K562 (cell line): Measurements from ENCODE around the gene SYT17. TPM values are rescaled to one million over a fixed set of nuclear protein-coding genes. Genes with fewer than 3 reads are reported as not detected.

ENCODE experiments used
- ATAC-seq: fragments of 200-7000 bp; cut with Tn5 transposase; 3 replicates; pipeline ENCODE4 v1.9.1; 2020; ENCODE audit warnings: moderate library complexity
- BruUV-seq: library from RNA; stranded (reverse); fragments of 400-500 nt; replicated peaks from 2 replicates; lab custom pipeline; 2021; lab: Mats Ljungman, UMichigan
- CTCF ChIA-PET: fragments of 300-600 bp; formaldehyde crosslinking; extraction: SDS; loops from one replicate; lab custom pipeline; 2021; ENCODE audit warnings: low intra/inter-chr PET ratio; lab: Yijun Ruan, JAX
- POLR2A ChIA-PET: fragments of 300-600, 350-650 bp; sonication (Branson Sonifier 250); formaldehyde crosslinking; extraction: SDS; loops from one replicate; lab custom pipeline; 2021; ENCODE audit warnings: antibody characterized with exemption, inconsistent platforms; lab: Yijun Ruan, JAX
- DNase-seq, 4 experiments: peaks; one replicate each; pipeline versions ENCODE4 v3.0.0 to v3.0.0-alpha.2; 2011 to 2018; ENCODE audit warnings: low spot score in 3 of 4, mixed read lengths in 3 of 4; ENCODE audit errors: extremely low read depth in 1 of 4
- FAIRE-seq: peaks from 2 replicates; lab custom pipeline; 2011; peaks lifted over from hg19 to GRCh38; lab: Jason Lieb, UNC
- H2AFZ ChIP-seq: 2 replicates; pipeline ENCODE4 v1.6.0; 2011; ENCODE audit warnings: low read depth, low read length, control low read depth, inconsistent platforms
- H3K27ac ChIP-seq: fragments of 200-600 bp; 3 replicates; pipeline ENCODE4 v1.8.0; 2011; ENCODE audit warnings: low read depth, mild to moderate bottlenecking, control low read depth, inconsistent platforms, low read length, moderate library complexity, mixed read lengths; ENCODE audit errors: extremely low read depth
- H3K27me3 ChIP-seq, 2 experiments: fragments of 300-600 bp in 1 of 2; 2 replicates in 1 of 2; 3 replicates in 1 of 2; pipeline versions ENCODE4 v1.6.0 to v1.8.0; 2011; ENCODE audit warnings: inconsistent platforms in 2 of 2, low read length in 2 of 2, mild to moderate bottlenecking in 1 of 2, mixed read lengths in 1 of 2, moderate library complexity in 1 of 2; ENCODE audit not compliant: control insufficient read depth in 2 of 2, insufficient read depth in 2 of 2
- H3K36me3 ChIP-seq: fragments of 300-600 bp; 3 replicates; pipeline ENCODE4 v1.8.0; 2011; ENCODE audit warnings: mild to moderate bottlenecking, low read length, inconsistent platforms; ENCODE audit not compliant: control insufficient read depth, insufficient read depth
- H3K4me1 ChIP-seq, 2 experiments: fragments of 200-600 bp in 1 of 2; replicated peaks in 1 of 2; 2 replicates in 1 of 2; 3 replicates in 1 of 2; pipeline versions ENCODE4 v1.5.1 to v1.8.0; 2011; ENCODE audit warnings: inconsistent platforms in 2 of 2, low read length in 2 of 2, mild to moderate bottlenecking in 1 of 2, mixed read lengths in 1 of 2, moderate library complexity in 1 of 2; ENCODE audit not compliant: control insufficient read depth in 2 of 2, insufficient read depth in 2 of 2
- H3K4me2 ChIP-seq: 2 replicates; pipeline ENCODE4 v1.6.1; 2011; ENCODE audit warnings: low read length, control low read depth, inconsistent platforms, mixed read lengths; ENCODE audit not compliant: insufficient read depth
- H3K4me3 ChIP-seq: fragments of 200-600 bp; sonication (generic), shearing (Covaris generic); 2 replicates; pipeline ENCODE4 v1.5.1; 2016; ENCODE audit warnings: control low read depth, inconsistent platforms
- H3K79me2 ChIP-seq: fragments of 200-600 bp; 3 replicates; pipeline ENCODE4 v1.8.0; 2011; ENCODE audit warnings: low read length, inconsistent platforms; ENCODE audit not compliant: control insufficient read depth, insufficient read depth
- H3K9ac ChIP-seq, 2 experiments: 2 replicates each; pipeline versions ENCODE4 v1.6.0 to v1.6.1; 2011; ENCODE audit warnings: low read depth in 2 of 2, low read length in 2 of 2, control low read depth in 1 of 2, inconsistent platforms in 1 of 2, mild to moderate bottlenecking in 1 of 2, mixed read lengths in 1 of 2; ENCODE audit not compliant: insufficient read depth in 1 of 2
- H3K9me1 ChIP-seq: one replicate; pipeline ENCODE4 v1.6.0; 2011; ENCODE audit warnings: inconsistent platforms, mild to moderate bottlenecking, low read length, moderate library complexity; ENCODE audit not compliant: control insufficient read depth, insufficient read depth
- H3K9me3 ChIP-seq: replicated peaks from 2 replicates; pipeline ENCODE4 v1.5.1; 2011; ENCODE audit warnings: low read depth, low read length, inconsistent platforms; ENCODE audit not compliant: control insufficient read depth, insufficient read depth
- H4K20me1 ChIP-seq: replicated peaks from 2 replicates; pipeline ENCODE4 v1.6.1; 2011; ENCODE audit warnings: low read length, inconsistent platforms, mixed read lengths; ENCODE audit not compliant: control insufficient read depth, insufficient read depth
- ARID4B ChIP-seq: sonication (generic); formaldehyde crosslinking; IDR thresholded peaks from 2 replicates; pipeline ENCODE4 v1.8.0; 2022; ENCODE audit warnings: mild to moderate bottlenecking, missing genetic modification reagents
- ATF7 ChIP-seq: fragments of 450-650 bp; IDR thresholded peaks from 2 replicates; pipeline ENCODE4 v1.7.1; 2014; ENCODE audit warnings: mild to moderate bottlenecking, moderate library complexity
- CEBPG ChIP-seq, 3 experiments: fragments of 200-800 bp in 1 of 3; sonication (Bioruptor generic) in 1 of 3; sonication (generic) in 1 of 3; formaldehyde crosslinking in 1 of 3; IDR thresholded peaks in 2 of 3; conservative IDR thresholded peaks in 1 of 3; 2 replicates each; pipeline versions ENCODE4 v1.6.1 to v1.8.0; 2016 to 2022; ENCODE audit warnings: missing compliant biosample characterization in 2 of 3, missing genetic modification characterization in 2 of 3, mild to moderate bottlenecking in 1 of 3, missing genetic modification reagents in 1 of 3
- DEAF1 ChIP-seq: fragments of 450-650 bp; formaldehyde crosslinking; IDR thresholded peaks from 2 replicates; pipeline ENCODE4 v1.4.0; 2020; ENCODE audit warnings: mild to moderate bottlenecking, moderate library complexity
- ETV6 ChIP-seq, 3 experiments: fragments of 150-350 bp in 1 of 3; sonication (generic) in 1 of 3; formaldehyde crosslinking in 1 of 3; IDR thresholded peaks; 2 replicates each; pipeline versions ENCODE4 v1.6.1 to v1.8.0; 2014 to 2022; ENCODE audit warnings: borderline replicate concordance in 2 of 3, low read depth in 2 of 3, antibody characterized with exemption in 1 of 3, low read length in 1 of 3, mild to moderate bottlenecking in 1 of 3, missing genetic modification reagents in 1 of 3
- KDM4B ChIP-seq, 2 experiments: fragments of 450-650 bp in 1 of 2; sonication (generic) in 1 of 2; IDR thresholded peaks; 2 replicates each; pipeline ENCODE4 v1.6.1; 2016 to 2017; ENCODE audit warnings: borderline replicate concordance in 2 of 2, antibody characterized with exemption in 1 of 2, low read depth in 1 of 2, mild to moderate bottlenecking in 1 of 2
- RBM25 ChIP-seq: fragments of 200-400 bp; formaldehyde crosslinking; IDR thresholded peaks from 2 replicates; pipeline ENCODE4 v1.6.1; 2018; ENCODE audit warnings: low read length, low read depth, moderate library complexity; ENCODE audit not compliant: severe bottlenecking
- RHOXF2B ChIP-seq: fragments of 250-450 bp; sonication (Bioruptor Pico); conservative IDR thresholded peaks from 2 replicates; pipeline ENCODE4 v1.5.1; 2021
- SMARCA4 ChIP-seq: fragments of 450-650 bp; IDR thresholded peaks from 2 replicates; pipeline ENCODE4 v1.6.1; 2016
- ZFX ChIP-seq: sonication (generic); formaldehyde crosslinking; IDR thresholded peaks from 2 replicates; pipeline ENCODE4 v1.8.0; 2022; ENCODE audit warnings: mild to moderate bottlenecking, missing genetic modification reagents, moderate library complexity
- ZNF445 ChIP-seq: fragments of 250-450 bp; sonication (Bioruptor Pico); IDR thresholded peaks from 2 replicates; pipeline ENCODE4 v1.4.0; 2020; ENCODE audit warnings: low read depth, mild to moderate bottlenecking, moderate library complexity
- ZNF589 ChIP-seq: fragments of 200-800 bp; sonication (Bioruptor generic); IDR thresholded peaks from 2 replicates; pipeline ENCODE4 v1.6.1; 2016; ENCODE audit warnings: low read depth, missing genetic modification characterization, missing compliant biosample characterization
- WGBS: fragments of 100-300 bp; shearing (Covaris generic); methylation state at CpG from one replicate; pipeline ENCODE4 v1.1.6; 2016; ENCODE audit warnings: low coverage, mixed read lengths; ENCODE audit not compliant: insufficient coverage; ENCODE audit errors: missing lambda C conversion rate; 5-methylcytosine and 5-hydroxymethylcytosine counted together
- in situ Hi-C: fragments of 300-500 bp; cut with MboI; formaldehyde crosslinking; loops from 4 replicates; pipeline ENCODE4 v1.15.0; 2018; ENCODE audit warnings: inconsistent platforms, mixed read lengths
- intact Hi-C: fragments of 100-400 bp; cut with micrococcal nuclease; formaldehyde crosslinking; loops from 2 replicates; pipeline ENCODE4 v1.14.2; 2022
- polyA plus RNA-seq, 8 experiments: library from polyadenylated mRNA; depleted of rRNA in 4 of 8; stranded (reverse) in 5 of 8; unstranded in 3 of 8; fragments of >200 nt; fragmentation: Nextera tagmentation in 2 of 8; fragmentation: Illumina TruSeq in 1 of 8; extraction: Ambion mirVana in 2 of 8; extraction: Trizol in 1 of 8; gene quantifications; 2 replicates each; pipeline versions ENCODE4 v1.2.1 to v1.2.3, GENCODE V29; 2011 to 2014; ENCODE audit warnings: inconsistent platforms in 1 of 8, missing spikeins in 1 of 8
- total RNA-seq, 7 experiments: library from RNA; depleted of rRNA in 6 of 7; stranded (reverse); fragments of >200 nt in 6 of 7; fragmentation: Illumina TruSeq in 2 of 7; extraction: Trizol in 2 of 7; gene quantifications; 2 replicates each; pipeline versions ENCODE4 v1.2.1 to v1.2.3, GENCODE V29; 2011 to 2021; ENCODE audit warnings: low replicate concordance in 1 of 7
- TF ChIP-seq, protein P1 (sequence below): fragments of 450-650 bp; formaldehyde crosslinking; IDR thresholded peaks from 2 replicates; pipeline ENCODE4 v1.4.0; 2022; ENCODE audit warnings: mild to moderate bottlenecking, moderate library complexity

The SYT17 gene
- total and polyA plus RNA-seq, 9 of the 15 experiments (the other 6 are each of a cell fraction or from before 2014, with no cell fraction given) = not detected

GRCh38 chr16:19192865-19193264, 24.8 kb downstream of the SYT17 start:
- Histone ChIP-seq H3K9ac (no peak overlapping the region), H3K9me1 (no peaks in the 10 kb centered on the region), H3K79me2 (no peaks in the 10 kb centered on the region), H4K20me1 (no peaks in the 10 kb centered on the region), H2AFZ (no peak overlapping the region), H3K36me3 (no peaks in the 10 kb centered on the region), H3K9me3 (no peaks in the 10 kb centered on the region), H3K4me1 (no peaks in the 10 kb centered on the region), H3K27me3 (peaks cover 10 to 31% of the 10 kb centered on the region in 2 experiments; a peak in 4 of 5 replicates), H3K4me3 (no peak overlapping the region), H3K4me2 (no peak overlapping the region), H3K27ac (no peak overlapping the region)
- FAIRE-seq = no peak
- intact Hi-C loops = no loop called here
- CTCF ChIA-PET = no interaction called here
- POLR2A ChIA-PET = no interaction called here
- TF ChIP-seq SMARCA4 (no peak), ZNF589 (CRISPR knock-in tag) (no peak), ARID4B (CRISPR knock-in tag) (no peak), RHOXF2B (no peak), KDM4B (IDR thresholded peaks at IDR 0.05; ENCODE audit: borderline replicate concordance in 2 of 2, low read depth in 1 of 2) (no peak), ZFX (CRISPR knock-in tag) (no peak), DEAF1 (no peak), ATF7 (no peak), CEBPG (CRISPR knock-in tag; IDR thresholded peaks at IDR 0.05) (no peak), CEBPG (tag; conservative IDR thresholded peaks at IDR 0.05 in 1 of 2, IDR thresholded peaks at IDR 0.05 in 1 of 2) (no peak), RBM25 (no peak), ETV6 (IDR thresholded peaks at IDR 0.05; ENCODE audit: borderline replicate concordance in 1 of 2, low read depth in 2 of 2, low read length in 1 of 2) (no peak), ETV6 (CRISPR knock-in tag; IDR thresholded peaks at IDR 0.05; ENCODE audit: borderline replicate concordance) (no peak), ZNF445 (CRISPR knock-in tag) (no peak)
- TF ChIP-seq, protein P1, sequence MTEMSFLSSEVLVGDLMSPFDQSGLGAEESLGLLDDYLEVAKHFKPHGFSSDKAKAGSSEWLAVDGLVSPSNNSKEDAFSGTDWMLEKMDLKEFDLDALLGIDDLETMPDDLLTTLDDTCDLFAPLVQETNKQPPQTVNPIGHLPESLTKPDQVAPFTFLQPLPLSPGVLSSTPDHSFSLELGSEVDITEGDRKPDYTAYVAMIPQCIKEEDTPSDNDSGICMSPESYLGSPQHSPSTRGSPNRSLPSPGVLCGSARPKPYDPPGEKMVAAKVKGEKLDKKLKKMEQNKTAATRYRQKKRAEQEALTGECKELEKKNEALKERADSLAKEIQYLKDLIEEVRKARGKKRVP (CRISPR knock-in tag) = no peak
- WGBS = 2% methylated on average over 4 of the region's 4 CpGs
- ATAC-seq = no peak
- no peak for DNase-seq
- in situ Hi-C loops = no loop called here
- BruUV-seq = no TSS peak
